ENCODE data around the gene KCNA5.

KCNA5 gene

GRCh38 chr12:5008661-5009060 lies 35.0 kb upstream of the KCNA5 start:
- no peak for TF ChIP-seq CTCF (conservative IDR thresholded peaks at IDR 0.05)

GRCh38 chr12:5010151-5010550 lies 33.5 kb upstream of the KCNA5 start:
- TF ChIP-seq CTCF (conservative IDR thresholded peaks at IDR 0.05) = no peak
- H3K27ac ChIP-seq = no peak overlapping the region

More at GRCh38 chr12:5008661-5009060, 35.0 kb upstream of the KCNA5 start:
- H3K27ac ChIP-seq = no peak overlapping the region

GRCh38 chr12:5012337-5012736 lies 31.3 kb upstream of the KCNA5 start:
- no peak for TF ChIP-seq CTCF (conservative IDR thresholded peaks at IDR 0.05)
- no peak overlapping the region for H3K27ac ChIP-seq

GRCh38 chr12:5013266-5013730 lies 30.4 kb upstream of the KCNA5 start:
- TF ChIP-seq CTCF (conservative IDR thresholded peaks at IDR 0.05) = no peak

GRCh38 chr12:5014269-5014668 lies 29.4 kb upstream of the KCNA5 start:
- no peak for TF ChIP-seq CTCF (conservative IDR thresholded peaks at IDR 0.05)
- no peak overlapping the region for H3K27ac ChIP-seq

More at GRCh38 chr12:5013266-5013730, 30.4 kb upstream of the KCNA5 start:
- no peak overlapping the region for H3K27ac ChIP-seq

GRCh38 chr12:5015711-5016492 lies 27.8 kb upstream of the KCNA5 start:
- no peak for TF ChIP-seq CTCF (conservative IDR thresholded peaks at IDR 0.05)

GRCh38 chr12:5016526-5016925 lies 27.2 kb upstream of the KCNA5 start:
- no peak overlapping the region for H3K27ac ChIP-seq
- TF ChIP-seq CTCF (conservative IDR thresholded peaks at IDR 0.05) = no peak

More at GRCh38 chr12:5015711-5016492, 27.8 kb upstream of the KCNA5 start:
- H3K27ac ChIP-seq = no peak overlapping the region
